Measurements from ENCODE around the gene KCNIP2.
"Not testable (repeated sequence)": the region's sequence is repeated elsewhere in the genome, so short reads cannot be mapped to it uniquely, and the experiment has no call there.

KCNIP2 gene

GRCh38 chr10:101827919-101828600, 15.5 kb downstream of the KCNIP2 start:
- no peak for DNase-seq

- no peak for DNase-seq
These were observed 16.7 kb downstream of the KCNIP2 start for GRCh38 chr10:101826852-101827434.

GRCh38 chr10:101824736-101825135, 18.9 kb downstream of the KCNIP2 start:
- DNase-seq, result no peak

GRCh38 chr10:101818872-101819633, 24.5 kb downstream of the KCNIP2 start:
- DNase-seq, result no peak

GRCh38 chr10:101818119-101818871, 25.3 kb downstream of the KCNIP2 start, which contains the start of gene OGA:
OGA (minus strand) TSS chr10:101818444; CDS start chr10:101818022, 422 bp downstream.
- peak; percentile 100 for DNase-seq

GRCh38 chr10:101817337-101818118, 26.1 kb downstream of the KCNIP2 start:
- peak; percentile 47 for DNase-seq

GRCh38 chr10:101816913-101817336, 26.7 kb downstream of the KCNIP2 start:
- DNase-seq, result no peak

GRCh38 chr10:101816376-101816775, 27.2 kb downstream of the KCNIP2 start:
- no peak for DNase-seq

GRCh38 chr10:101814466-101815071, 29.0 kb downstream of the KCNIP2 start:
- no peak for DNase-seq

- DNase-seq, result no peak
These were observed 31.0 kb downstream of the KCNIP2 start for GRCh38 chr10:101812606-101813005.

GRCh38 chr10:101807158-101807557, 36.4 kb downstream of the KCNIP2 start:
- DNase-seq, result no peak

- DNase-seq, result no peak
These were observed 40.1 kb downstream of the KCNIP2 start for GRCh38 chr10:101803511-101803910.

GRCh38 chr10:101797403-101798059, 46.1 kb downstream of the KCNIP2 start:
- DNase-seq, result no peak

- DNase-seq, result no peak
These were observed 50.1 kb downstream of the KCNIP2 start for GRCh38 chr10:101793526-101793925.

GRCh38 chr10:101789686-101790085, 53.9 kb downstream of the KCNIP2 start:
- DNase-seq, result no peak

GRCh38 chr10:101789231-101789630, 54.4 kb downstream of the KCNIP2 start:
- not testable (repeated sequence) for DNase-seq

GRCh38 chr10:101785801-101786200, 57.8 kb downstream of the KCNIP2 start:
- DNase-seq, result no peak

- DNase-seq, result no peak
These were observed 59.0 kb downstream of the KCNIP2 start for GRCh38 chr10:101784558-101784957.

- no peak for DNase-seq
These were observed 59.9 kb downstream of the KCNIP2 start for GRCh38 chr10:101783736-101784118.

- DNase-seq, result peak; percentile 69
These were observed 60.5 kb downstream of the KCNIP2 start, which contains the start of gene NPM3 for GRCh38 chr10:101782811-101783735. NPM3 (minus strand) TSS chr10:101783446; CDS start chr10:101783390, 56 bp downstream.

All from MV-4-11 (cell line).